Measurements from ENCODE around the gene C2CD2.

C2CD2 gene

DNA sequence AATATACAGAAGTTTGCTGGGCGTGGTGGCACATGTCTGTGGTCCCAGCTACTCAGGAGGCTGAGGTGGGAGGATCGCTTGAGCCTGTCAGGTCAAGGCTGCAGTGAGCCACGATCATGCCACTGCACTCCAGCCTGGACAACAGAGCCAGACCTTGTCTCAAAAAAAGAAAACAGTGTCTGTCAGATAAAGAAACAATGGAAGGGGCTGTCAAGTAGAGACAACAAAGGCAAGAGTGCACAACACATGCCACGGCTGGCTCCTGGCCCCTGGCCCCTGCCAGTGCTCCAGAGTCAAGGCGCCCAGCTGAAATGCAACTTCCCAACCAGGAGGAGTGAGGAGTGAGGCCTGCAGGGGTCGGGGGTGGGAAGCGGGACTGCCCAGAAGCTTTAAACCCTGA lies 107.3 kb downstream of the C2CD2 start:
- H3K4me1 Mint-ChIP-seq (ENCODE audit: low read depth in 2 of 2): no peaks in the 10 kb centered on the region
- ATAC-seq (replicated peaks) (no peak), DNase-seq (no peak)
- H3K9me3 Mint-ChIP-seq: no peaks in the 10 kb centered on the region
- H3K4me3 Mint-ChIP-seq: no peak overlapping the region
- no peaks in the 10 kb centered on the region for H3K27me3 Mint-ChIP-seq
- peaks cover 7% of the 10 kb centered on the region for H3K36me3 Mint-ChIP-seq (ENCODE audit: insufficient read depth)
- no peak overlapping the region for H3K27ac Mint-ChIP-seq

GRCh38 chr21:41846033-41846317 lies 107.8 kb downstream of the C2CD2 start:
- ATAC-seq (replicated peaks) (no peak), DNase-seq (no peak)
- Mint-ChIP-seq H3K4me1 (ENCODE audit: low read depth in 2 of 2) (no peaks in the 10 kb centered on the region), H3K36me3 (ENCODE audit: insufficient read depth) (peaks cover 7% of the 10 kb centered on the region), H3K4me3 (no peak overlapping the region), H3K27me3 (no peaks in the 10 kb centered on the region), H3K9me3 (no peaks in the 10 kb centered on the region), H3K27ac (no peak overlapping the region)

GRCh38 chr21:41845310-41846032 lies 108.3 kb downstream of the C2CD2 start:
- DNase-seq: no peak
- Mint-ChIP-seq H3K36me3 (ENCODE audit: insufficient read depth) (peaks cover 5% of the 10 kb centered on the region), H3K27ac (no peak overlapping the region), H3K27me3 (no peaks in the 10 kb centered on the region), H3K4me1 (ENCODE audit: low read depth in 2 of 2) (no peaks in the 10 kb centered on the region), H3K9me3 (no peaks in the 10 kb centered on the region), H3K4me3 (no peak overlapping the region)
- no peak for ATAC-seq (replicated peaks)

GRCh38 chr21:41843584-41843983 lies 110.2 kb downstream of the C2CD2 start:
- no peaks in the 10 kb centered on the region for H3K9me3 Mint-ChIP-seq
- no peaks in the 10 kb centered on the region for H3K4me1 Mint-ChIP-seq (ENCODE audit: low read depth in 2 of 2)
- H3K27me3 Mint-ChIP-seq: no peaks in the 10 kb centered on the region
- peaks cover 4% of the 10 kb centered on the region for H3K36me3 Mint-ChIP-seq (ENCODE audit: insufficient read depth)
- ATAC-seq (replicated peaks) (no peak), DNase-seq (no peak)
- no peak overlapping the region for H3K4me3 Mint-ChIP-seq
- H3K27ac Mint-ChIP-seq: peak overlapping the region in 1 of 2 donors; percentile 13

DNA sequence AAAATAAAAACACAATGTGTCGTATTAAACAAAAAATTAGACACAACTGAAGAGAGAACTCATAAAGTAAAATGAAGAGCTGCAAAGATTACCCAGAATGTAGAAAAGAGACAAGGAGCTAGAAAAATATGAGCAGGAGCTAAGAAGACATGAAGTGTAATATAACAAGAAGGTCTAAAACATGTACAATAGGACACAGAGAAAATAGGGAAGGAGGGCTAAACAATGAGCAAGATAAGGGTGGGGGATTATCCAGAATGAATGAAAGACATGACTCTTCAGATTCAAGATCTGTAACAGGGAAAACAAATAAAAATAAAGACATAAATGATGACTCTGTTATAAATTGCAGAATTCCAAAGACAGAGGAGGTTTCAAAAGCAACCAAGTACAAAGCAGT lies 112.9 kb downstream of the C2CD2 start:
- Mint-ChIP-seq H3K36me3 (ENCODE audit: insufficient read depth) (peaks cover 11% of the 10 kb centered on the region), H3K4me3 (no peak overlapping the region), H3K4me1 (ENCODE audit: low read depth in 2 of 2) (no peaks in the 10 kb centered on the region), H3K27me3 (no peaks in the 10 kb centered on the region), H3K9me3 (no peaks in the 10 kb centered on the region), H3K27ac (no peak overlapping the region)
- ATAC-seq (replicated peaks) (no peak), DNase-seq (no peak)

GRCh38 chr21:41839387-41840000 lies 114.3 kb downstream of the C2CD2 start:
- H3K36me3 Mint-ChIP-seq (ENCODE audit: insufficient read depth): peaks cover 15% of the 10 kb centered on the region

DNA sequence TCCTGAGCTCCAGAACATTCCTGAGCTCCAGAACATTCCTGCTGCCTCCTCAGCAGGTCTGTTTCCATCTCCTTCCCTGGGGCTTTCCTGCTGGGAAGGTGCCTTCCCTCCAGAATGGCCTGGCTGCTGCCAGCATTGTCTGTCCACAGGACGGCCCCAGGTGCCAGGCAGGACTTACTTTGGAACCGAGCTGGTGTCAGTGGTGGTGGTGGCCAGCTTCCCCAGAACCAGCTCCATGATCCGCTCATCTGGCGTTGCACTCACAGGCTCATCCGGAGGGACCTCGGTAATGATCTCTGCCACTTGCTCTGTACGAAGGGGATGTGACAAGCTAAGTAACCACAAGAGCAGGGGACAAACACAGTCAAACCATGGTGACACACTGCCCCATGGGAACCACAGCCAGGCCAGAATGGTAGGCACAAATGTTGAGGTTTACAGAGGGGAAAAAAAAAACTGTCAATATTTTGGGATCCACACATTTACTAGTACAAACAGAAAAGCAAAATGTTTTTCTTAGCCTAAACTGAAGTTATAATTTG lies 116.0 kb downstream of the C2CD2 start:
- Mint-ChIP-seq H3K4me3 (no peak overlapping the region), H3K36me3 (ENCODE audit: insufficient read depth) (peaks cover 15% of the 10 kb centered on the region), H3K9me3 (no peaks in the 10 kb centered on the region), H3K4me1 (ENCODE audit: low read depth in 2 of 2) (no peaks in the 10 kb centered on the region), H3K27me3 (no peaks in the 10 kb centered on the region), H3K27ac (no peak overlapping the region)
- DNase-seq: no peak
- ATAC-seq (replicated peaks): no peak

More at GRCh38 chr21:41839387-41840000, 114.3 kb downstream of the C2CD2 start:
- no peak for ATAC-seq (replicated peaks)
- no peaks in the 10 kb centered on the region for H3K9me3 Mint-ChIP-seq
- no peak overlapping the region for H3K27ac Mint-ChIP-seq
- DNase-seq: no peak
- no peaks in the 10 kb centered on the region for H3K27me3 Mint-ChIP-seq
- H3K4me3 Mint-ChIP-seq: no peak overlapping the region
- no peaks in the 10 kb centered on the region for H3K4me1 Mint-ChIP-seq (ENCODE audit: low read depth in 2 of 2)

DNA sequence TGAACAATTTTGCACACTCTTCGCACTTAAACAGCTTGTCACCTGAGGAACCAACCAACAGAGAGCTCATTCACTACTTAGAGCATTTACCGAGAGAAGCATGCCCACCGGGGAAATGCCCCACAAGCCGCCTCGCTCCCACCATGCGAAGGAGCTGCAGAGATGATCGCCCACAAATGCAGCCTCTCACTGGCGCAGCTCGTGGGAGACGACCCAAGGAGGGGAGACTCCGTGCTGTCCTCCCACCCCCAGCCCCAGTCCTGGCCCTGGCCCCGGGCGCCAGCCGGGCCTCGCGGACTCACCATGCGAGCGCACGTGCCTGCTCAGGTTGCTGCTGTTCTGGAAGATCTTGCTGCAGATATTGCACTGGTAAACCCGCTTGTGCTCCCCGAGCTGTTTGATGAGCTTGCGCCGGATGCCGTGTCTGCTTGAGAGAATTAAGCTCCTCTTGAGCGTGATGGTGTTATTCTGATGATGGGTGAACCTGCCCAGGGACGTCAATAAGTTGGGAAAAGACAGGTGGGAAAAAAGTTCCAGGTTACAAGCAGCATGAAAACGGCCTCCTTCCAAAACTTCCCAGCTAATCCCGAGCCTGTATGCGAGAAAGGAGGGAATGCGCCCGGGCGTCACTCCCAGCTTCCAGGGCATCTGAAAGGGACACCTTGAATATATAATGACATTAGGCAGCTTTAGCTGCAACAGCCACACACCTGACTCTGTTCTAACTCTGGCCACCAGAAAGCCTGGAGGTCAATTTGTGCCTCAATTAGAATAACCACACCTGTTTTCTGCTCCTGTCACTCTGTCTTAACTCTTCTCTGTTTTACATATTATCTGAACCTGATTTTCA lies 117.4 kb downstream of the C2CD2 start:
- no peak overlapping the region for H3K27ac Mint-ChIP-seq
- H3K4me1 Mint-ChIP-seq (ENCODE audit: low read depth in 2 of 2): no peaks in the 10 kb centered on the region
- no peak for ATAC-seq (replicated peaks)
- no peaks in the 10 kb centered on the region for H3K9me3 Mint-ChIP-seq
- peaks cover 15% of the 10 kb centered on the region for H3K36me3 Mint-ChIP-seq (ENCODE audit: insufficient read depth)
- no peak overlapping the region for H3K4me3 Mint-ChIP-seq
- no peak for DNase-seq
- H3K27me3 Mint-ChIP-seq: no peaks in the 10 kb centered on the region

DNA sequence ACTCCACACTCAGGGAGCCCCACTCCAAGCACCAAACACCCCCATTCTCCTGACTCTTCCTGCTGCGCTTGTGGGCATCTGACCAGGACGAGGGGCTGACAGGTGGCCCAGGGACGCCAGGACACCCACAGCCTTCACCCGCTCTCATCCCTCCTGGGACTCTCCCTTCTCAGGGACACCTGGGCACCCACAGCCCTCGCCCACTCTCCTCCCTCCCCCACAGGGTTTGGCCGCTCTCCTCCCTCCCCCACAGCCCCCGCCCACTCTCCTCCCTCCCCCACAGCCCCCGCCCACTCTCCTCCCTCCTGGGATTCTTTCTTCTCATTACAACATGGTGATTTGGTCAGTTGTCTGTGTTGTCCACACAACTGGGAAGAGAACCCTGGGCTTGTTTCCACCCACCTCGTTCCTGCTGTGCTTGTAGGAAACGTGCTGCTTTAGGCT lies 118.1 kb downstream of the C2CD2 start:
- Mint-ChIP-seq H3K4me3 (no peak overlapping the region), H3K9me3 (no peaks in the 10 kb centered on the region), H3K27me3 (no peaks in the 10 kb centered on the region), H3K4me1 (ENCODE audit: low read depth in 2 of 2) (no peaks in the 10 kb centered on the region), H3K27ac (no peak overlapping the region), H3K36me3 (ENCODE audit: insufficient read depth) (peaks cover 15% of the 10 kb centered on the region)
- no peak for ATAC-seq (replicated peaks)
- DNase-seq: no peak
